CD4-positive, alpha-beta T cell (primary cell): ENCODE measurements around the gene DEFB128. TPM values are rescaled to one million over a fixed set of nuclear protein-coding genes. Genes with fewer than 3 reads are reported as not detected.

ENCODE experiments used
- ATAC-seq: fragments of 200-7000 bp; cut with Tn5 transposase; one replicate; pipeline ENCODE4 v1.10.0; 2022; ENCODE audit warnings: mild to moderate bottlenecking; ENCODE audit not compliant: poor library complexity
- CTCF ChIA-PET: fragments of 350-600 bp; sonication (Branson Sonifier 250); formaldehyde crosslinking; loops from one replicate; lab custom pipeline; 2021; ENCODE audit warnings: antibody characterized with exemption, inconsistent platforms; lab: Charles Lee
- POLR2A ChIA-PET: fragments of 350-600 bp; sonication (Branson Sonifier 250); formaldehyde crosslinking; loops from one replicate; lab custom pipeline; 2021; ENCODE audit warnings: antibody characterized with exemption, inconsistent platforms; lab: Charles Lee
- DNase-seq, 14 experiments: peaks; one replicate each; pipeline ENCODE4 v3.0.0-alpha.2; 2013 to 2020; ENCODE audit warnings: mixed read lengths in 2 of 14
- H3K27ac ChIP-seq, 2 donors: one replicate each; pipeline versions ENCODE4 v1.5.1 to v1.7.0; 2013; ENCODE audit warnings: low read length in 2 of 2, low read depth in 1 of 2, mild to moderate bottlenecking in 1 of 2
- H3K27me3 ChIP-seq, 2 experiments: 1 replicate in 1 of 2; 2 replicates in 1 of 2; pipeline versions ENCODE4 v1.6.1 to v1.7.0; 2013; ENCODE audit warnings: low read length in 2 of 2, control low read depth in 1 of 2, mild to moderate bottlenecking in 1 of 2, moderate library complexity in 1 of 2; ENCODE audit not compliant: insufficient read depth in 2 of 2, control insufficient read depth in 1 of 2
- H3K36me3 ChIP-seq: one replicate; pipeline ENCODE4 v1.6.1; 2013; ENCODE audit warnings: low read length, control low read depth; ENCODE audit not compliant: insufficient read depth
- H3K4me1 ChIP-seq: one replicate; pipeline ENCODE4 v1.6.1; 2013; ENCODE audit warnings: low read length, control low read depth; ENCODE audit not compliant: insufficient read depth
- H3K4me3 ChIP-seq: one replicate; pipeline ENCODE4 v1.5.1; 2013; ENCODE audit warnings: mild to moderate bottlenecking, low read length, moderate library complexity
- H3K9me3 ChIP-seq, 2 experiments: 1 replicate in 1 of 2; 2 replicates in 1 of 2; pipeline versions ENCODE4 v1.6.1 to v1.7.0; 2013; ENCODE audit warnings: low read length in 2 of 2, mild to moderate bottlenecking in 2 of 2, control low read depth in 1 of 2, moderate library complexity in 1 of 2; ENCODE audit not compliant: control insufficient read depth in 1 of 2, insufficient read depth in 1 of 2
- H3K27ac Mint-ChIP-seq: one replicate; pipeline ENCODE4 v1.8.0; 2020; ENCODE audit warnings: mixed read lengths
- H3K27me3 Mint-ChIP-seq: one replicate; pipeline ENCODE4 v1.8.0; 2021; ENCODE audit warnings: mixed read lengths
- H3K36me3 Mint-ChIP-seq: one replicate; pipeline ENCODE4 v1.8.0; 2021; ENCODE audit warnings: low read depth, mixed read lengths
- H3K4me1 Mint-ChIP-seq: one replicate; pipeline ENCODE4 v1.8.0; 2021; ENCODE audit warnings: low read depth, mixed read lengths
- H3K4me3 Mint-ChIP-seq: one replicate; pipeline ENCODE4 v1.8.0; 2020; ENCODE audit warnings: mild to moderate bottlenecking, mixed read lengths
- H3K9me3 Mint-ChIP-seq: one replicate; pipeline ENCODE4 v1.8.0; 2020; ENCODE audit warnings: mixed read lengths
- intact Hi-C, 2 experiments: fragments of 100-400 bp; cut with DNase I in 1 of 2; cut with micrococcal nuclease in 1 of 2; formaldehyde crosslinking; loops; one replicate each; pipeline versions ENCODE4 v1.15.1 to v1.9.0; 2023 to 2025; cut with DNase I, micrococcal nuclease
- total RNA-seq, 174 experiments: library from RNA in 2 of 174; stranded (reverse) in 2 of 174; gene quantifications; one replicate each; pipeline ENCODE4 v1.2.3 and lab custom pipeline; 2021 to 2026
- TF ChIP-seq, protein P1 (sequence below): fragments of 200-600 bp; IDR thresholded peaks from one replicate; pipeline ENCODE4 v1.8.0; 2022; ENCODE audit warnings: antibody characterized with exemption, mild to moderate bottlenecking

Gene DEFB128
- total RNA-seq, 2 experiments from 2014 or later: not detected

DNA sequence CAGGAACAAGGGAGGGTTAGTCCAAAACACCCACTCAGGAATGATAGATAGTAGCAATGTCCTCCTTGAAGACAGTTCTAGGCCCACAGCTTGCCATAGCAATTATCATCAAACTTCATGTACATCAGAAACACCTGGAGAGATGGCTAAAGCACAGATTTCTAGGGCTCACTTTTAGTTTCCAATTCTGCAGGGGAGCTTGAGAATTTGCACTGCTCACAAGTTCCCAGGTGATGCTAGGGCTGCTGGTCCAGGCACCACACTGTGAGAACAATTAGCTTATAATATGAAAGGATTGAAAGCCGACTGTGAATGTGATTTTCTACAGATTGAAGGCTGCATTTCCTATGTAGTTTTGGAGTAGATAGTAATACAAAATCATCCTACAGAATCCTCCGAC is 43.6 kb downstream of the DEFB128 start:
- ChIA-PET POLR2A (no interaction called here), CTCF (no interaction called here)

DNA sequence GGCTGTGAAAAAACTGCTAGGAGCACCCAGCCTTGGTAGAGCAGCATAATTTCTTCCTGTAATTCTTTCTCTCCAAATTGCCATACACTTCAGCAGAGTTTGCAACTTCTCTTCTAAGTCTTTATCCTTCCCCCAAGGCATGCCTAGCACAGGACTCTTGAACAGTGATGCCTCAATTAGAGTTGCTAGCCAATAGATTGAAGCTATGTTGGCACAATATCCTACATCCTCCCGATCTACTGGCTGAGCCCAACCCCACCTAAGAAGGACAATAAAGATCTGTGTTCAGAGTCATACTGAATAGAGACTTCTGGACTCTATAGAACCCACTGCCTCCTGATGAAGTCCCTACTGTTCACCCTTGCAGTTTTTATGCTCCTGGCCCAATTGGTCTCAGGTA is 47.2 kb downstream of the DEFB128 start, which contains the start of gene DEFB126:
Gene DEFB126 (plus strand): TSS at position 301 of the 400 bp plus-strand sequence. CDS start 39 bp downstream, at position 340.
- peaks cover 65% of the 10 kb centered on the region for H3K27me3 Mint-ChIP-seq
- CTCF ChIA-PET: no interaction called here

More for the DNA sequence above, 43.6 kb downstream of the DEFB128 start:
- H3K36me3 ChIP-seq: no peaks in the 10 kb centered on the region
- no peak overlapping the region for H3K4me3 Mint-ChIP-seq
- TF ChIP-seq, protein P1, sequence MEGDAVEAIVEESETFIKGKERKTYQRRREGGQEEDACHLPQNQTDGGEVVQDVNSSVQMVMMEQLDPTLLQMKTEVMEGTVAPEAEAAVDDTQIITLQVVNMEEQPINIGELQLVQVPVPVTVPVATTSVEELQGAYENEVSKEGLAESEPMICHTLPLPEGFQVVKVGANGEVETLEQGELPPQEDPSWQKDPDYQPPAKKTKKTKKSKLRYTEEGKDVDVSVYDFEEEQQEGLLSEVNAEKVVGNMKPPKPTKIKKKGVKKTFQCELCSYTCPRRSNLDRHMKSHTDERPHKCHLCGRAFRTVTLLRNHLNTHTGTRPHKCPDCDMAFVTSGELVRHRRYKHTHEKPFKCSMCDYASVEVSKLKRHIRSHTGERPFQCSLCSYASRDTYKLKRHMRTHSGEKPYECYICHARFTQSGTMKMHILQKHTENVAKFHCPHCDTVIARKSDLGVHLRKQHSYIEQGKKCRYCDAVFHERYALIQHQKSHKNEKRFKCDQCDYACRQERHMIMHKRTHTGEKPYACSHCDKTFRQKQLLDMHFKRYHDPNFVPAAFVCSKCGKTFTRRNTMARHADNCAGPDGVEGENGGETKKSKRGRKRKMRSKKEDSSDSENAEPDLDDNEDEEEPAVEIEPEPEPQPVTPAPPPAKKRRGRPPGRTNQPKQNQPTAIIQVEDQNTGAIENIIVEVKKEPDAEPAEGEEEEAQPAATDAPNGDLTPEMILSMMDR: no peak
- peaks cover 58% of the 10 kb centered on the region for H3K27me3 Mint-ChIP-seq
- no peaks in the 10 kb centered on the region for H3K9me3 Mint-ChIP-seq
- H3K36me3 Mint-ChIP-seq: no peaks in the 10 kb centered on the region
- no peaks in the 10 kb centered on the region for H3K9me3 ChIP-seq
- ATAC-seq: no peak
- intact Hi-C loops: no loop called here
- DNase-seq: no peak
- H3K4me1 ChIP-seq: no peaks in the 10 kb centered on the region
- no peaks in the 10 kb centered on the region for H3K4me1 Mint-ChIP-seq
- no peak overlapping the region for H3K27ac ChIP-seq
- peaks cover 10 to 23% of the 10 kb centered on the region in 2 experiments for H3K27me3 ChIP-seq
- no peak overlapping the region for H3K4me3 ChIP-seq
- H3K27ac Mint-ChIP-seq: no peak overlapping the region

More for the DNA sequence above, 47.2 kb downstream of the DEFB128 start, which contains the start of gene DEFB126:
- Histone ChIP-seq H3K4me1 (no peaks in the 10 kb centered on the region), H3K27me3 (peaks cover 14 to 37% of the 10 kb centered on the region in 2 experiments), H3K27ac (no peak within 1 kb of the TSS), H3K4me3 (no peak within 1 kb of the TSS), H3K9me3 (peaks cover 0 to 4% of the 10 kb centered on the region in 2 experiments), H3K36me3 (no peaks in the 10 kb centered on the region)
- Mint-ChIP-seq H3K9me3 (peaks cover under 1% of the 10 kb centered on the region), H3K27ac (no peak within 1 kb of the TSS), H3K4me3 (no peak within 1 kb of the TSS), H3K4me1 (no peaks in the 10 kb centered on the region), H3K36me3 (no peaks in the 10 kb centered on the region)
- no peak for DNase-seq
- intact Hi-C loops: no loop called here
- TF ChIP-seq, protein P1: no peak
- POLR2A ChIA-PET: no interaction called here
- no peak for ATAC-seq

Other genes with a start within 250 kb of the DEFB128 start
- not detected for gene DEFB125, start 102.0 kb downstream of the DEFB128 start, total RNA-seq
- gene DEFB126, start 47.1 kb downstream of the DEFB128 start, total RNA-seq: not detected
- gene DEFB127, start 32.3 kb downstream of the DEFB128 start, total RNA-seq: not detected
- gene DEFB129, start 37.5 kb upstream of the DEFB128 start, total RNA-seq: not detected
- not detected for gene DEFB132, start 68.0 kb upstream of the DEFB128 start, total RNA-seq
- 1 to 10 TPM; 2.4 to 3.3 TPM for gene C20orf96, start 101.0 kb upstream of the DEFB128 start, total RNA-seq
- 10 to 100 TPM; 19.3 to 19.5 TPM for gene ZCCHC3, start 107.9 kb upstream of the DEFB128 start, total RNA-seq
- gene SOX12, start 135.8 kb upstream of the DEFB128 start, total RNA-seq: 10 to 100 TPM; 11.6 to 11.9 TPM
- gene NRSN2, start 157.4 kb upstream of the DEFB128 start, total RNA-seq: 1 to 10 TPM in 1 of 2 experiments, under 1 TPM in 1; 0.69 to 1.3 TPM
- 1 to 10 TPM; 1.3 to 1.5 TPM for gene TRIB3, start 191.0 kb upstream of the DEFB128 start, total RNA-seq
- gene RBCK1, start 218.6 kb upstream of the DEFB128 start, total RNA-seq: 10 to 100 TPM; 53.3 to 57.3 TPM